Measurements from ENCODE around the gene CDYL2. TPM values are rescaled to one million over a fixed set of nuclear protein-coding genes. Genes with fewer than 3 reads are reported as not detected.

The CDYL2 gene
- total RNA-seq, 1 donor from 2014 or later = 4.9 TPM

DNA sequence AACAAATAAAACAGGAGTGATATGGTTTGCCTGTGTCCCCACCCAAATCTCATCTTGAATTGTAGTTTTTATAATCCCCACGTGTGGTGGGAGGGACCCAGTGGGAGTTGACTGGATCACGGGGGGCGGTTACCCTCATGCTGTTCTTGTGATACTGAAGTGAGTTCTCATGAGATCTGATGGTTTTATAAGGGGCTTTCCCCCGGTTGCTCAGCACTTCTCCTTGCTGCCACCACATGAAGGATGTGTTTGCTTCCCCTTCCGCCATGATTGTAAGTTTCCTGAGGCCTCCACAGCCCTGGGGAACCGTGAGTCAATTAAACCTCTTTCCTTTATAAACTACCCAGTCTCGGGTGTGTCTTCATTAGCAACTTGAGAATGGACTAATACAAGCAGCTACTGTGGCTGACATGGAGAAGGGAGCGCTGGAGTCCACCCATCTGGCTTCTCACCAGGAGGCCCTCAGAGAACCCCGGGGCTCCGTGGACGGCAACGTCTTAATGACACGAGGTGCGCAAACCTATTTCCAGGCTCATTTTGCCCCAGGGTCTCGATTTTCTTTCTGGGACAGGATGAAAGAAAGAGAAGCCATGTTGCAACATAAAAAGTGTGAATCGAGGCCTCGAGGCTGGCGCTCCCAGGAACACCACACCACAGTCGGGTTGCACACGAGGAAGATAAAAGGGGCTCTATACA, 134.1 kb downstream of the CDYL2 start:
- Mint-ChIP-seq H3K27me3 (ENCODE audit: insufficient read depth, low read depth) (peaks cover 18% of the 10 kb centered on the region), H3K4me3 (no peak overlapping the region)

DNA sequence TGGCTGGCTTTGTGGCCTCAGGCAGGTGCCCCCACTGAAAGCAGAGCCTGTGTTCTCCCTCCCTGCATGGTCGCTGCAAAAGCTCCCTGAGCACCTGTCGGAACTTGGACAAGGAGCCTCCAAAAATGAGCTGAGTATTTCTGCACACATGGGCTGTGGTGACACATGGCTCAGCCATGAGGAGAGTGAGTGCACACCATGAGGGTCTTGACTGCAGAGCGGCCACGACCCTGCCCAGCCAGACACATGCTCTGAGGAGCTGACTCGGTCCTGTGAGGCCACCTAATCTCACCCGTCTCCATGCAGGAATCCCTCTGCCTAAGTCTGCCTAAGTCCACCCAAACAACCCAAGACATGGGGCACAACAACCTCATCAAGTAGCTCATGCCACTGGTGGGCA, 134.7 kb downstream of the CDYL2 start:
- Histone ChIP-seq H3K36me3 (no peaks in the 10 kb centered on the region), H3K4me3 (no peak overlapping the region), H3K79me2 (ENCODE audit: low read depth) (no peaks in the 10 kb centered on the region), H4K20me1 (ENCODE audit: low read depth) (peaks cover 8% of the 10 kb centered on the region), H3K9ac (no peak overlapping the region), H3K9me3 (ENCODE audit: low read depth) (no peaks in the 10 kb centered on the region), H2AFZ (replicated peaks) (no peak overlapping the region), H3F3A (ENCODE audit: low read depth) (peaks cover 22% of the 10 kb centered on the region), H3K4me1 (peaks cover 35% of the 10 kb centered on the region), H3K4me2 (no peak overlapping the region), H3K27me3 (peaks cover 27% of the 10 kb centered on the region), H3K27ac (no peak overlapping the region)
- Mint-ChIP-seq H3K27me3 (ENCODE audit: insufficient read depth, low read depth) (peaks cover 18% of the 10 kb centered on the region), H3K4me1 (peaks cover 29% of the 10 kb centered on the region), H3K4me3 (no peak overlapping the region), H3K9me3 (no peaks in the 10 kb centered on the region), H3K27ac (no peak overlapping the region), H3K36me3 (no peaks in the 10 kb centered on the region)
- DNase-seq (ENCODE audit: low spot score) = no peak
- TF ChIP-seq EZH2phosphoT487 (IDR thresholded peaks at IDR 0.05) = no peak
- no peak for TF ChIP-seq EZH2 (IDR thresholded peaks at IDR 0.05)
- TF ChIP-seq, protein P1, sequence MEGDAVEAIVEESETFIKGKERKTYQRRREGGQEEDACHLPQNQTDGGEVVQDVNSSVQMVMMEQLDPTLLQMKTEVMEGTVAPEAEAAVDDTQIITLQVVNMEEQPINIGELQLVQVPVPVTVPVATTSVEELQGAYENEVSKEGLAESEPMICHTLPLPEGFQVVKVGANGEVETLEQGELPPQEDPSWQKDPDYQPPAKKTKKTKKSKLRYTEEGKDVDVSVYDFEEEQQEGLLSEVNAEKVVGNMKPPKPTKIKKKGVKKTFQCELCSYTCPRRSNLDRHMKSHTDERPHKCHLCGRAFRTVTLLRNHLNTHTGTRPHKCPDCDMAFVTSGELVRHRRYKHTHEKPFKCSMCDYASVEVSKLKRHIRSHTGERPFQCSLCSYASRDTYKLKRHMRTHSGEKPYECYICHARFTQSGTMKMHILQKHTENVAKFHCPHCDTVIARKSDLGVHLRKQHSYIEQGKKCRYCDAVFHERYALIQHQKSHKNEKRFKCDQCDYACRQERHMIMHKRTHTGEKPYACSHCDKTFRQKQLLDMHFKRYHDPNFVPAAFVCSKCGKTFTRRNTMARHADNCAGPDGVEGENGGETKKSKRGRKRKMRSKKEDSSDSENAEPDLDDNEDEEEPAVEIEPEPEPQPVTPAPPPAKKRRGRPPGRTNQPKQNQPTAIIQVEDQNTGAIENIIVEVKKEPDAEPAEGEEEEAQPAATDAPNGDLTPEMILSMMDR (IDR thresholded peaks at IDR 0.05) = no peak

More for the DNA sequence above, 134.1 kb downstream of the CDYL2 start:
- peaks cover 19% of the 10 kb centered on the region for H3F3A ChIP-seq (ENCODE audit: low read depth)
- Mint-ChIP-seq H3K27ac (no peak overlapping the region), H3K36me3 (no peaks in the 10 kb centered on the region), H3K4me1 (peaks cover 23% of the 10 kb centered on the region), H3K9me3 (no peaks in the 10 kb centered on the region)
- no peaks in the 10 kb centered on the region for H3K79me2 ChIP-seq (ENCODE audit: low read depth)
- no peak overlapping the region for H2AFZ ChIP-seq (replicated peaks)
- peaks cover 30% of the 10 kb centered on the region for H3K4me1 ChIP-seq
- no peak for TF ChIP-seq EZH2phosphoT487 (IDR thresholded peaks at IDR 0.05)
- TF ChIP-seq EZH2 (IDR thresholded peaks at IDR 0.05) = no peak
- TF ChIP-seq, protein P1 (IDR thresholded peaks at IDR 0.05) = no peak
- no peak overlapping the region for H3K4me2 ChIP-seq
- no peak overlapping the region for H3K9ac ChIP-seq
- no peaks in the 10 kb centered on the region for H3K36me3 ChIP-seq
- H3K27me3 ChIP-seq = peaks cover 27% of the 10 kb centered on the region
- DNase-seq (ENCODE audit: low spot score) = no peak
- H3K27ac ChIP-seq = no peak overlapping the region
- peaks cover 8% of the 10 kb centered on the region for H4K20me1 ChIP-seq (ENCODE audit: low read depth)
- no peaks in the 10 kb centered on the region for H3K9me3 ChIP-seq (ENCODE audit: low read depth)
- H3K4me3 ChIP-seq = no peak overlapping the region

DNA sequence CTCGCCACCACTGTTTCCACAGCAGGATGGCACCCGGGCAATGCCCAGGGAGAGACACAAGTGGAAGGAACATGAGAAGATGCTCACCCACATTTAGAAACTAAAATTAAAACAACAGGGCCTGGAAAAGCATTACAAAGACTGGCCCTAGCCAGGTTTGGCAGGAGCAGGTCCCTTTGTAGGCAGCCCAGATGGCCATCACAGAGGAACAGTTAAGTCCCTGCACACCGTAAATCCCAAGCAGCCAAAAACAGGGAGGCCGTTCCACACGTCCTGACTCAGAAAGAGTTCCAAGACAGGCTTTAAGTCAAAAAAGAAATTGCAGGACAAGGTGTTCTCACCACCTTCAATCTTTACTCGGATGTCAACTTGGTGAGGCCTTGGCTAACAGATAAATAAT, 136.5 kb downstream of the CDYL2 start:
- Histone ChIP-seq H4K20me1 (ENCODE audit: low read depth) (peaks cover 8% of the 10 kb centered on the region), H3K27me3 (peaks cover 27% of the 10 kb centered on the region), H3F3A (ENCODE audit: low read depth) (peaks cover 24% of the 10 kb centered on the region), H2AFZ (replicated peaks) (no peak overlapping the region), H3K4me2 (no peak overlapping the region), H3K4me1 (peaks cover 42% of the 10 kb centered on the region), H3K4me3 (no peak overlapping the region), H3K79me2 (ENCODE audit: low read depth) (no peaks in the 10 kb centered on the region), H3K9me3 (ENCODE audit: low read depth) (no peaks in the 10 kb centered on the region), H3K9ac (no peak overlapping the region), H3K36me3 (no peaks in the 10 kb centered on the region), H3K27ac (no peak overlapping the region)
- H3K27me3 Mint-ChIP-seq (ENCODE audit: insufficient read depth, low read depth) = peaks cover 16% of the 10 kb centered on the region
- H3K27ac Mint-ChIP-seq = no peak overlapping the region
- no peaks in the 10 kb centered on the region for H3K9me3 Mint-ChIP-seq
- H3K4me1 Mint-ChIP-seq = peaks cover 39% of the 10 kb centered on the region
- TF ChIP-seq EZH2phosphoT487 (IDR thresholded peaks at IDR 0.05) (no peak), EZH2 (IDR thresholded peaks at IDR 0.05) (no peak)
- TF ChIP-seq, protein P1 (IDR thresholded peaks at IDR 0.05) = no peak
- no peaks in the 10 kb centered on the region for H3K36me3 Mint-ChIP-seq
- H3K4me3 Mint-ChIP-seq = no peak overlapping the region
- DNase-seq (ENCODE audit: low spot score) = peak; percentile 8
